ENCODE results near the gene GAS5.

GRCh38 chr1:173869021-173869359, 1.2 kb upstream of the GAS5 start:
- no peak for TF ChIP-seq POLR2A (IDR thresholded peaks at IDR 0.05; ENCODE audit: control extremely low read depth in 1 of 2, low read depth in 2 of 2, low read length in 2 of 2)
- no peak for TF ChIP-seq NANOG (IDR thresholded peaks at IDR 0.05; ENCODE audit: insufficient read depth, low read depth, low read length, poor library complexity, severe bottlenecking)
- no peak for TF ChIP-seq USF2 (IDR thresholded peaks at IDR 0.05; ENCODE audit: low read length)
- TF ChIP-seq CTCF (IDR thresholded peaks at IDR 0.05; ENCODE audit: control extremely low read depth in 1 of 3, insufficient read depth in 1 of 3, low read depth in 1 of 3, low read length in 3 of 3) = no peak
- no peak for TF ChIP-seq TEAD4 (IDR thresholded peaks at IDR 0.05; ENCODE audit: low read depth, low read length)
- no peak for TF ChIP-seq RBBP5 (IDR thresholded peaks at IDR 0.05; ENCODE audit: borderline replicate concordance, low read depth, low read length)
- no peak for TF ChIP-seq BRCA1 (IDR thresholded peaks at IDR 0.05; ENCODE audit: low read depth, low read length)
- no peak for TF ChIP-seq CHD2 (IDR thresholded peaks at IDR 0.05; ENCODE audit: low read length)
